GM19452 (cell line): ENCODE measurements around the gene TANGO2.
A peak's percentile ranks its signal among the peaks of the same experiment; 100 is the strongest.

ENCODE experiments used
- ATAC-seq: cut with Tn5 transposase; IDR thresholded peaks from one replicate; pipeline ENCODE4 v1.9.1; 2021; ENCODE audit not compliant: unreplicated experiment

TANGO2 gene

DNA sequence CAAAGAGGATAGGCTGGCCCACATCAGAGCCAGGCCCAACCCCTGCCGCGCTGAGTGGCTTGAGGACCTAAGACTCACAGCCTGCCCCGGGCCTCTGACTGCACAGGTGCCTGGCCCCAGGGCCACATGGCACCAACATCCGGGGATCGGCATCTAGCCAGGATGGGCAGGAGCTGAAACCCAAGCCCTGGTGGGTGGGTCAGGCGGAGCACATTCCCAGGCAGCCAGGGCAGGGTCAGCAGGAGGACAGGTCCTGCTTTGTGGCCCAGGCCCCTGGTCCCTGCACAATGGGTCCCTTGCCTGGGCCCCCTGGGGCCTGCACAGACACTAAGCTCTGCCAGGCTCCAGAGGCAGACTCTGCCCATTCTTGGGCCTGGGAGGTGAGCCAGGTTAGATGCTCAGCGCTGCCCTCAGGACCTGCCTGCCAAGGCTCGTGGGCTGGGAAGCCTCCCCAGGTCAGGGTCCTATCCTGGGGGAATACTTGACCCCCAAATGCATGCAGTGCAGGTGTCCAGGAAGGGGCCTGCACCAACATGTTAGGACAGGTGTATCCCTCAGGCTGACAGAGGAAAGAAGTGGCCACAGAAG is 37.8 kb upstream of the TANGO2 start:
- ATAC-seq = no peak

GRCh38 chr22:19983741-19984140 is 37.2 kb upstream of the TANGO2 start:
- no peak for ATAC-seq

- ATAC-seq = no peak
Measured at GRCh38 chr22:19984201-19984753, 36.6 kb upstream of the TANGO2 start.

DNA sequence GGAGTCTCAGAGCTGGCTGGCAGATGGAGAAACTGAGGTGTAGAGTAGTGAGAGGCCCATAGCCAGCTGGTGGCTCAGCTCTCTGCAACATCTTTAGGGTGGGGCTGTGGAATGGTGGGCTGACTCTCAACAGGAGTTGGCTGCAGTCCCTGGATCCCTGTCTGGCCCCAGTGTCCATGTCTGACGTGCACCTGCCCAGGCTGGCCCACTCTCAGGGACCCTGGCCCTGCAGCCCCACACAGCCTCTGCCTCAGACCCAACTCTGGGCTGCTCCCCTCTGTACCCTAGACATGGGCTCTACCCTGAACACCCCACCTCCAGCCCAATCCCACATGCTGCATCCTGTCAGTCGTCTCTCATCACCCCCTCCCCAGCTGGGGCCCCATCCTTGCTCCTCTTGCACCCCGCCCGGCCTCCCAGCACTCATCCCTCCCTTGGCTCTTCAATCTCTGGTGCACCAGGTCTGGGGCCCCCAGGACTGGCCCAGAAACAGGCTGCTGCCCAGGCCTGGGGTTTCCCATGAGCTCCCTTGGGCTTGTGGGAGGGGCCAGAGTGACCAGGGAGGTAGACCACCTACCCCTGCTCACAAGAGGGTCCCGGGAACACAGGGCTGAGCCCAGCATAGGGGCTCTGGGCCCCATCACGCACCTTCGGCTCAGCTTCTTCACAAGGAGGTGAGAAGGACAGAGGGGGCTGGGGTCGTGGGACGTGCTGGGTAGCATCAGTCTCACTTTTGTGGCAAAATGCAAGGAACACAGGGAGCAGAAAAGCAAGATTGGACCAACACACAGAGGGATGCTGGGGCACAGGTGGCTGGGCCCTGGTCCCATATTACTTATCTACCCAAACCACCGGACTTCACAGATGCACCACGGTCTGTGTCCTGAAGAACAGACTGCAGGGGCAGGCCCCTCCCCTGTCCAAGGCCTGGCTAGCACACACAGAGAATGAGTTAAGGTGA is 35.8 kb upstream of the TANGO2 start:
- ATAC-seq = no peak

DNA sequence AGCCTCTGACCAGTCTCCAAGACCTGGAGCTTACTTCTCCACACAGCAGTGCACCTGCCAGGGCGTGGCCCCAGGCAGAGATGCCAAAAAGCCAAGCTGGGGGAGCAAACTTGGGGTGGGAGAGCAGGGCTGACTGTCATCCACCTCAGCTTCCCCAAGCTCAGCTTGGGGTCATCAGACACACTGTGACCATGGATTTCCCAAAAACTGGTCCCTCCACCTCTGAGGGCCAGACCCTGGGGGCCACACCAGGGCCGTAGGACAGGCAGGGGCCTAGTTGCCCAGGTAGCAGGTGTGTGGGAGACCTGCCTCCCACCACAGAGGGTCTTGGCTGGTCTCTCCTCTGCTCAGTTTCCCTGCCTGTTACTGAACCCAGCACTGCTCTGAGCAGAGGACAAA is 34.9 kb upstream of the TANGO2 start:
- ATAC-seq = no peak

DNA sequence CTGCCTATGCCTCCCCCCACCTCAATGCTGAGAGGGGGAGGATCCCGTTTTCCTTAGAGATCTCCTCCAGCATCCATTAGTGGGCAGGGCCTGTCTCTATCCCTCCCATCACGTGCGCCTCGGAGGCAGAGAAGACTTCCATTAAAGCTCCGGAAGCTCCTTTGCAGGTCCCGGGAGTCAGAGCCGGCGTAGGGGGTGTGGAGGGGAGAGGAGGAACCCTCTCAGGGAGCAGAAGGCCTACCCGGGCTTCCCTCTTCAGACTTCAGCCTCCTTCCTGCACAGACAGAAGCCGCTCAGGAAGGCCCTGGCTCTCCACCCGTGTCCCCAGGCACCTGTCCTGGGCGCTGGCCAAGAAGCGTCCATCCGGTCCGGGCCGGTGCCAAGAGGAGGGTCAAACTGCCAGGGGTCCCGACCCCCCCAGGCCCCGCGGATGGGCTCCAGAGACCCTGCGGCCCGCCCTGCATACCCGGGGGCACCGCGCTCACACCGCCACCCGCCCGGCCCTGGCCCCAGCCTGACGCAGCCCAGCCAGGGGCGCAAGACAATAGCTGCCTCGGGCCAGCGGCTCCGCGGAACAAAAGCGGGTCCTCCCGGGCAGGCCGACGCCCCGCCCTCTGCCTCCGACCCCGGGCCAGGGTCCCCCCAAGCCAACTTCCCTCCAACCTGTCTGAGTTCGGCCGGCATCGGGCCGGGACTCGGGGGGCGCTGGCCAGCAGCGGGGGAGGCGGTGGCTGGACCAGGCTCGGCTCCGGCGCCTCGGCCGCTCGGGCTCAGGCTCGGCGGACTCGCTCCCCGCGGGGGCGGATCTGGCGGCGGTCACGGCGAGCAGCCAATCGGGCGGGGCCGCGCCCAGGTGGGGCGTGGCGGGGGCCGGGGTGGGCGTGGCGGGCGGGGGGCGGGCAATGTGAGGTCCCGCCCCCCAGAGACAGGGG is 34.2 kb upstream of the TANGO2 start:
- ATAC-seq = peak; percentile 58

GRCh38 chr22:19987394-19988306 is 33.3 kb upstream of the TANGO2 start:
- no peak for ATAC-seq

DNA sequence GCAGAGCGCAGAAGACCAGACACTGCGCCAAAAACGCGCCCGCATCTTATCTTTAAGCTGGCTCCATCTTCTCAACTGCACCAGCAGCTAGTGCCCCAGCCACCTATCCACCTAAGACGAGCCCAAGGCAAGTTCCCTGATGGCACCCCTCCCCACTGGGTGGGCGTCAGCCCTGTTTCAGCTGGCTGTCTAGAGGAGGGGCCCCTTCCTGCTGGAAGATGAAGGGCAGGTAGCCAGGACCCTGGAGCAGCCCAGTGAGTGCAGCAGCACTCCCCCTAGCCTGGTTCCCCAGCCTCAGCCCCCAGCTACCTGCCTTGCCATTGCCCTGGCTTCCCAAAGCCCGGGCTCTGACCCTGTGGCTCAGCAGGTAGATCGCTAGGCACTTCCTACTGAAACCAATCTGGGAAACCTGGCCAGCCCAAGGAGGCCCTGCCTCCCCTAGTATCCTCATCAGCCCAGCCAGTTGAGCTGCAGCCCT is 32.5 kb upstream of the TANGO2 start:
- no peak for ATAC-seq

GRCh38 chr22:19988965-19989724 is 31.8 kb upstream of the TANGO2 start:
- no peak for ATAC-seq

- no peak for ATAC-seq
Measured at GRCh38 chr22:19989725-19990067, 31.2 kb upstream of the TANGO2 start.

GRCh38 chr22:19990188-19990587 is 30.7 kb upstream of the TANGO2 start:
- no peak for ATAC-seq

DNA sequence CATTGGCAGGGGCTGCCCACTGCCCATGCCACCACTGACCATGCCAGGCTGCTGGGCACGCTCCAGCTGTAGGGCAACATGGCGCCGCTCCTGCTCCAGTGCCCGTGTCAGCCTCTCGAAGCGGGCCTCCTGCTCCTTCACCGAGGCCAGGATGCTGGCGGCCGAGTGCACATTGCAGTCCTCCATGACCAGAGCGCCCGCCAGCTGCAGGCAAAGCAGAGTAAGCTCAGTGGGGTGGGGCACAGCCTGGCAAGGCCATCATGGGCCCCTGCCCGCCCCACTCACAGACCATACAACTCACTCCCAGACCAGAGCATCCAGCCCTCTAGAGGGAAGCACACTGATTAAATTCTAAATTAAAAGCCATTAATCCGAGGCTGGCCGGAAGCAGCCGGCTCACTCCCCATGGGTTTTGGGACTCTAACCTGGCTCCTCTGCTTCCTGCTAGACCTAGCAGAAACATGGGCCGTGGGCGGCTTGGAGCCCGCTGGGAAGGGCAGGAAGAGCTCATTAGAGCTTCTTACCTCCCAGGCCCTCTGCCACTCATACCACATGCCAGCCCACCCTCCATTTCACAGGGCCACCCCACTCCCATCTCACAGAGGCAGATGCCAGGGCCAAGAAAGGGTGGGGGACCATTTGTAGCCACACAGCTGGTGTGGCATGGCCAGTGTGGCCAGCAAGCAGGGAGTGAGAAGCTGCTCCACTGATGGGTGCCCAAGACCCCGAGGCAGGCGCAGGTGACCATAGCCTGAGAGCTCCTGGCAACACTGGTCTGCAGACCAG is 30.1 kb upstream of the TANGO2 start:
- ATAC-seq = no peak

DNA sequence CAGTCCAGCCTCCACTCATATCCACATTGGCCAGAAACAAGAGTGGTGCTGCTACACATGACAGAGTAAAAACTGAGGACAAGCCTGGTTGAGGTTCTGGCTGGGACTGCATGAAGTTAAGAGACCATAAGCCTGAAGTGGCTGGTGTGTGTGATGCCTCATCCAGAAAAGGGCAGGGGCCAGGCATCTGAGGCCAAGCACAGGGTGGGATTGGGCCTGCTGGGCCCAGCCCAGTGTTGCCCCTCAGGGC is 29.6 kb upstream of the TANGO2 start:
- no peak for ATAC-seq

GRCh38 chr22:19991645-19992451 is 29.1 kb upstream of the TANGO2 start:
- ATAC-seq = no peak

- ATAC-seq = no peak
Measured at GRCh38 chr22:19992481-19992911, 28.4 kb upstream of the TANGO2 start.

GRCh38 chr22:19992921-19993355 is 28.0 kb upstream of the TANGO2 start:
- ATAC-seq = no peak

GRCh38 chr22:19993926-19994325 is 27.0 kb upstream of the TANGO2 start:
- no peak for ATAC-seq
